Peyer's patch (tissue), 4 donors: Measurements from ENCODE around the gene COMMD1. TPM values are rescaled to one million over a fixed set of nuclear protein-coding genes. Genes with fewer than 3 reads are reported as not detected.
"Not testable (repeated sequence)": the region's sequence is repeated elsewhere in the genome, so short reads cannot be mapped to it uniquely, and the experiment has no call there.

Experiments
- DNase-seq, 3 donors: peaks; one replicate each; pipeline ENCODE4 v3.0.0-alpha.2; 2017 to 2019
- H3K27ac ChIP-seq, 4 donors: fragments of 200-600 bp; sonication (generic); one replicate each; pipeline ENCODE4 v1.5.1; 2016 to 2019
- H3K27me3 ChIP-seq, 2 donors: fragments of 200-600 bp; sonication (generic); one replicate each; pipeline ENCODE4 v1.5.1; 2019
- H3K36me3 ChIP-seq, 3 donors: fragments of 200-600 bp; sonication (generic); one replicate each; pipeline ENCODE4 v1.5.1; 2016 to 2019
- H3K4me1 ChIP-seq, 4 donors: fragments of 200-600 bp; sonication (generic); one replicate each; pipeline ENCODE4 v1.5.1; 2016 to 2019
- H3K4me3 ChIP-seq, 4 donors: fragments of 200-600 bp; sonication (generic); 1 replicate in 3 of 4; 2 replicates in 1 of 4; pipeline ENCODE4 v1.5.1; 2016 to 2019; ENCODE audit warnings: mild to moderate bottlenecking in 1 of 4
- H3K9me3 ChIP-seq, 4 donors: fragments of 200-600 bp; sonication (generic); one replicate each; pipeline ENCODE4 v1.5.1; 2016 to 2019; ENCODE audit warnings: mild to moderate bottlenecking in 1 of 4
- POLR2A ChIP-seq, 2 donors: fragments of 450-650 bp; IDR thresholded peaks; one replicate each; pipeline ENCODE4 v1.5.1; 2017; ENCODE audit warnings: antibody characterized with exemption in 2 of 2, mild to moderate bottlenecking in 2 of 2, moderate library complexity in 2 of 2
- total RNA-seq, 4 donors: library from RNA; depleted of rRNA; stranded (reverse); fragments of >200 nt; gene quantifications; one replicate each; pipeline ENCODE4 v1.1.0, GENCODE V29; 2016
- TF ChIP-seq, protein P1 (sequence below), 6 experiments: fragments of 450-650 bp in 4 of 6; fragments of 200-600 bp in 2 of 6; sonication (generic) in 1 of 6; IDR thresholded peaks; one replicate each; pipeline ENCODE4 v1.5.1; 2017 to 2019; ENCODE audit warnings: antibody characterized with exemption in 6 of 6, mild to moderate bottlenecking in 3 of 6, moderate library complexity in 1 of 6

The COMMD1 gene
- total RNA-seq, 4 donors from 2014 or later = 32.9 to 52.8 (median 35.2) TPM

DNA sequence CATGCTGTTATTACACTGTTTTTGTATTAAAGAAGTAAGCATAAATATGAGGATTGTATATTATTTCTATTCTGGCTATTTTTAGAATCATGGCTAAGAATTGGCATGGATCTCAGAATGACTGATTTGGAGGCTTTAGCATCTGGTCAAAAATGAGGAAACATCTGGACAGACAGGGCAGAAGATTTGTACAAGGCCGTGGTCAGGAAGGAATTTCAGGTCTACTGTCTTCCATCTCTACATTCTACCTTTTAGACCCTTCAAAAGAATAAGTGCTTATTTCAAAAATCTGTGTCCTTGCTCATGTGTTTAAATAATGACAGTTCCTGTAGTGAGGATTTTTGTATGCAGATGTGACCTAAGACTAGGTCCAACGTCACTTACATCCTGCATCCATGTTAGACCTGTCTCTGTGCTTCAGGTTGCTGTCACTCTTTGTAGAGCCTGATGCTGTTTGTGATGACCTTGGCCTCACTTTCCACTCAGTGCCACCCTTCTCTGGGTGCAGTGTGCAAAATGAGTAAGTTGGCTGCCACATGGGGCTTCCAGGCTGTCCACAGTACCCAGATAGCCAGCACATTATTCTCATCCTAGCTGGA, 235.8 kb downstream of the COMMD1 start:
- no peaks in the 10 kb centered on the region for H3K27me3 ChIP-seq
- TF ChIP-seq POLR2A (IDR thresholded peaks at IDR 0.05) = no peak
- TF ChIP-seq, protein P1, sequence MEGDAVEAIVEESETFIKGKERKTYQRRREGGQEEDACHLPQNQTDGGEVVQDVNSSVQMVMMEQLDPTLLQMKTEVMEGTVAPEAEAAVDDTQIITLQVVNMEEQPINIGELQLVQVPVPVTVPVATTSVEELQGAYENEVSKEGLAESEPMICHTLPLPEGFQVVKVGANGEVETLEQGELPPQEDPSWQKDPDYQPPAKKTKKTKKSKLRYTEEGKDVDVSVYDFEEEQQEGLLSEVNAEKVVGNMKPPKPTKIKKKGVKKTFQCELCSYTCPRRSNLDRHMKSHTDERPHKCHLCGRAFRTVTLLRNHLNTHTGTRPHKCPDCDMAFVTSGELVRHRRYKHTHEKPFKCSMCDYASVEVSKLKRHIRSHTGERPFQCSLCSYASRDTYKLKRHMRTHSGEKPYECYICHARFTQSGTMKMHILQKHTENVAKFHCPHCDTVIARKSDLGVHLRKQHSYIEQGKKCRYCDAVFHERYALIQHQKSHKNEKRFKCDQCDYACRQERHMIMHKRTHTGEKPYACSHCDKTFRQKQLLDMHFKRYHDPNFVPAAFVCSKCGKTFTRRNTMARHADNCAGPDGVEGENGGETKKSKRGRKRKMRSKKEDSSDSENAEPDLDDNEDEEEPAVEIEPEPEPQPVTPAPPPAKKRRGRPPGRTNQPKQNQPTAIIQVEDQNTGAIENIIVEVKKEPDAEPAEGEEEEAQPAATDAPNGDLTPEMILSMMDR (IDR thresholded peaks at IDR 0.05) = no peak
- H3K27ac ChIP-seq = no peak overlapping the region
- H3K36me3 ChIP-seq = peaks cover 0 to 1% (median 0%) of the 10 kb centered on the region in 3 donors
- no peak for DNase-seq
- no peaks in the 10 kb centered on the region for H3K9me3 ChIP-seq
- no peak overlapping the region for H3K4me3 ChIP-seq
- H3K4me1 ChIP-seq = no peaks in the 10 kb centered on the region

DNA sequence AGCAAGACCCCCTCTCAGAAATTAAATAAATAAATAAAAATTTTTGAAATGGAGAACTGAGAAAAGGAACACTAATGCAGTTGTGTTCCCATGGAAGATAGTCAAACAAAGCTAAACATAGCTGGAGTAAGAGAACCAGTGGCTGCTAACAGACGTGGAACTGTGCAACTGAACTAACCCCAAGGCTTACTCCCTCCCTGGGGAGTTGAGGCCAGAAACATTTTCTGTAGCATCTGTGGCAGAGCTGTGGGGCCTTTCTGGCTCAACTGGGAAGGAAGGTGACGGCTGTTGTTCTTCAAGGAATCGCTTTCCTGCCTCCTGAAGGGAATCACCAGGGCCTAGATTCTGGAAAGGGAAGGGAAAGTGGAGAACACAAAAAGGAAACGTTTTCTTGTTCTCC, 236.6 kb downstream of the COMMD1 start:
- Histone ChIP-seq H3K27ac (no peak overlapping the region), H3K4me1 (no peaks in the 10 kb centered on the region), H3K4me3 (no peak overlapping the region), H3K36me3 (no peaks in the 10 kb centered on the region), H3K27me3 (no peaks in the 10 kb centered on the region), H3K9me3 (no peaks in the 10 kb centered on the region)
- DNase-seq = no peak
- TF ChIP-seq POLR2A (IDR thresholded peaks at IDR 0.05) = no peak
- TF ChIP-seq, protein P1 (IDR thresholded peaks at IDR 0.05) = no peak

DNA sequence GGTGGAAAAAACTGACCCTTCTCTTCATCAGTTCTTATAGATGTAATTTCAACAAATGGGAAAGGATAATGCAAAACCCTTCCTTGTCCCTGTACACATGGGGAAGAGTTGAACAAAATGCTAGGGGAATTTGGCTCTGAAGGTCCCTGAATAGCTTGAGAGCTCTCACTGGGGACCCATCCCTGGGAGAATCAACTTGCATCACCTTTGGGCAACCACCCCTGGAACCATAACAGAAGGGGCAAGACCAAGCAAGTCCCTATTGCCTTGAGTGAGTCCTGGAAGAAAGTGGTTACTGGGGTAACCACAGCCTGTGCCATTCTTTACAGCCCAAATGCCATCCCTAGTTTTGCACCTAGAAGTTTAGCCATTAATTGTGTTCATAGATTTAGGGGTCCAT, 238.2 kb downstream of the COMMD1 start:
- Histone ChIP-seq H3K9me3 (no peaks in the 10 kb centered on the region), H3K36me3 (no peaks in the 10 kb centered on the region), H3K27ac (no peak overlapping the region), H3K27me3 (no peaks in the 10 kb centered on the region), H3K4me1 (no peaks in the 10 kb centered on the region), H3K4me3 (no peak overlapping the region)
- TF ChIP-seq POLR2A (IDR thresholded peaks at IDR 0.05) = no peak
- TF ChIP-seq, protein P1 (IDR thresholded peaks at IDR 0.05) = no peak
- no peak for DNase-seq

DNA sequence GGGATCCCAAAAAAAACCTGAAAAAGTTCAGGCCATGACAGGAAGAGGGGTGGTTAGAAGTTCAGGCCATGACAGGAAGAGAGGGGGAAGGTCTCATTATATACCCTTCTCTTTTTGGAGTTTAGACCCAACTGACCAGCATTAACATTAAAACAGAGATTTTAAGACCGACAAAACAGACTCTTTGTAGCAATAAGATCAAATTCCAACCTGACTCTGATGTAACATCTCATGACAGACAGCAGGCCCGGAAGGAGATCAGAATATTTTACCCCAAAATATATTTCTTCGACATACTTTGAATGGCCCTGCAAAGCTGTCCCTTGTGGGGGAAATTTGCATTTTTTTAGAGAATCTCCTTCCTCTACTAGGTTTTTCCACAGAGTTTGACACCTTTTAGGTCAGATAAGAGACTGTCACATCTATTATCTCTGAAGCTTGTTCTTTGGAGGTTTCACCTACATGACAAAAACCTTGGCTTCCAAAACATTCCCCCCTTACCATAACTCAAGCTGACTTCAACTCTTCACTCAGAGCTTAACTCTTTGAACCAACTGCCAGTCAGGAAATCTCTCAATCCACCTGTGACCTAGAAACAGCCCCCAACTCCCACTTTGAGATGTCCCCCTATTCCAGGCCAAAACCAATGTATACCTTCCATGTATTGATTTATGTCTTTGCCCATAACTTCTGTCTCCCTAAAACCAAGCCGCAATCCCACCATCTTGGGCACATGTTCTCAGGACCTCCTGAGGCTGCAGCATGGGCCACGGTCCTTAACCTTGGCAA, 239.4 kb downstream of the COMMD1 start:
- Histone ChIP-seq H3K36me3 (no peaks in the 10 kb centered on the region), H3K4me1 (no peaks in the 10 kb centered on the region), H3K27ac (no peak overlapping the region), H3K27me3 (no peaks in the 10 kb centered on the region), H3K4me3 (no peak overlapping the region), H3K9me3 (no peaks in the 10 kb centered on the region)
- TF ChIP-seq, protein P1 (IDR thresholded peaks at IDR 0.05) = no peak
- no peak for TF ChIP-seq POLR2A (IDR thresholded peaks at IDR 0.05)
- no peak for DNase-seq

DNA sequence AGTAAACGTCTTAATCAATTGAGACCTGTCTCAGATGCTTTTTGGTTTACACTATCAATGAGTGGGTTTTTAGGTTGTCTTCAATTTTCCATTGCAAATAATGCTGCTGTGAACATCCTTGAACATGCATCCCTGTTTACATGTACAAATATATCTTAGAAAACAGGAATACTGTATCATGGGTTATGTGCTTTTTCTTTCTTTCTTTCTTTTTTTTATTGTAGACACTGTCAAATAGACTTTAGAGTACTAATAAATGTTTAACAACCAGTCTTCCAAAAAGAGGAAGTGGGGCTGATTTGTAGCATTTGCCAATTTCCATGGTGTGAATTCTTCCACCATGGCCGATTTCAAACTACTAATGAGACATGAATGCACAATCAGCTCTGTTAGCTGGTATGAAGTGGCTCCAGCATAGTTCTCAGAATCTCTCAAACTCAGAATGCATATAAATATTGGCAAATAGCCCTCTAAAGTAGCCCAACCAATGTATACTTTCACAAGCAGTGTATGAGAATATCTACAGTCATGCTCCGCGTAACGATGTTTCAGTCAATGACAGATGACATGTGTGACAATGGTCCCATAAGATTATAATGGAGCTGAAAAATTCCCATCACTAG, 240.1 kb downstream of the COMMD1 start:
- Histone ChIP-seq H3K36me3 (no peaks in the 10 kb centered on the region), H3K4me1 (no peaks in the 10 kb centered on the region), H3K27me3 (no peaks in the 10 kb centered on the region), H3K9me3 (no peaks in the 10 kb centered on the region), H3K4me3 (no peak overlapping the region), H3K27ac (no peak overlapping the region)
- TF ChIP-seq, protein P1 (IDR thresholded peaks at IDR 0.05) = no peak
- no peak for TF ChIP-seq POLR2A (IDR thresholded peaks at IDR 0.05)
- DNase-seq = no peak

DNA sequence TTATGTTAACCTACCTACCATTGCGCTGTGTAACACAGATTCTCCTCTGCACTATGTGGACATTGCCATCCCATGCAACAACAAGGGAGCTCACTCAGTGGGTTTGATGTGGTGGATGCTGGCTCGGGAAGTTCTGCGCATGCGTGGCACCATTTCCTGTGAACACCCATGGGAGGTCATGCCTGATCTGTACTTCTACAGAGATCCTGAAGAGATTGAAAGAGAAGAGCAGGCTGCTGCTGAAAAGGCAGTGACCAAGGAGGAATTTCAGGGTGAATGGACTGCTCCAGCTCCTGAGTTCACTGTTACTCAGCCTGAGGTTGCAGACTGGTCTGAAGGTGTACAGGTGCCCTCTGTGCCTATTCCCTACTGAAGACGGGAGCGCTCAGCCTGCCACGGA, 241.3 kb downstream of the COMMD1 start:
- H3K27me3 ChIP-seq, H3K9me3 ChIP-seq, H3K36me3 ChIP-seq, H3K4me3 ChIP-seq, H3K4me1 ChIP-seq, H3K27ac ChIP-seq: not testable (repeated sequence)
- DNase-seq = peak in 2 of 3 donors; percentile 33 to 56
